ENCODE data around the gene ZC2HC1C.
"Not testable (repeated sequence)": the region's sequence is repeated elsewhere in the genome, so short reads cannot be mapped to it uniquely, and the experiment has no call there.

Gene ZC2HC1C

DNA sequence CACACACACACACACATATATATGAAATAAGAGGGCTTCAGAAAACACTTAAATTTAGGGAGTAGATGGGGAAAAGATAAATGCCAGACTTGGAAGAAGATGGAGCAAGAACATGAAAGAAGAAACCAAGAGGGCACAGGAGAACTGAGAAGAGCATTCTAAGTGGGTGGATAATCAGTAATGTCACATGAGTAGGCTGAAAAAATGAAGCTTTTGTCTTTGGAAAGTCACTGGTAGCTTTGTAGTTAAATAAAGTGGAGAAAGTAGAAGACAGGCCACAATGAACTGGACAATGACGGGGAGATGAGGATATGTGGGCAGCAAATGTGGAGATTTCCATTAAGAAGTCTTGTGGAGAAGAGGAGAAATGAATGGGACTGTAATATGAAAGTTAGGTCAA is 2.2 kb upstream of the ZC2HC1C start:
- Histone ChIP-seq H3K4me2 (ENCODE audit: low read length) (peak overlapping the region; percentile 0; the same call in 1 of the 2 replicates), H3K4me3 (ENCODE audit: low read length) (no peak overlapping the region), H3F3A (ENCODE audit: control insufficient read depth, insufficient read depth) (peaks cover 6% of the 10 kb centered on the region)

DNA sequence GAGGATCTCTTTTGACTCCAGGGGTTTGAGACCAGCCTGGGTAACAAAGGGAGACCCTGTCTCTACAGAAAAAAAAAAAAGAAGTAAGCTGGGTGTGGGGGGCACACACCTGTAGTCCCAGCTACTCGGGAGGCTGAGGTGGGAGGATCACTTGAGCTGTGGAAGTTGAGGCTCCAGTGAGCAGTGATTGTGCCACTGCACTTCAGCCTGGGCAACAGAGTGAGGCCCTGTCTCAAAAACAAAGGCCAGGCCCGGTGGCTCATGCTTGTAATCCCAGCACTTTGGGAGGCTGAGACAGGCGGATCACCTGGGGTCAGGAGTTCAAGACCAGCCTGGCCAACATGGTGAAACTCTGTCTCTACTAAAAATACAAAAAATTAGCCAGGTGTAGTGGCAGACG is 1.7 kb upstream of the ZC2HC1C start:
- not testable (repeated sequence) for H3F3A ChIP-seq (ENCODE audit: control insufficient read depth, insufficient read depth); H3K9me3 ChIP-seq (ENCODE audit: control insufficient read depth, insufficient read depth, low read length); H3K27ac ChIP-seq (ENCODE audit: low read depth, low read length); H3K9me2 ChIP-seq (replicated peaks; ENCODE audit: control insufficient read depth, low read length); H4K20me1 ChIP-seq (ENCODE audit: control insufficient read depth, insufficient read depth, low read depth, low read length); H3K27me3 ChIP-seq (ENCODE audit: control insufficient read depth, low read length); H3K36me3 ChIP-seq (ENCODE audit: control insufficient read depth, low read length)
- Histone ChIP-seq H3K4me1 (ENCODE audit: control insufficient read depth, low read length) (peaks cover 32% of the 10 kb centered on the region), H3K4me2 (ENCODE audit: low read length) (peak overlapping the region; percentile 92), H3K4me3 (ENCODE audit: low read length) (peak overlapping the region; percentile 79), H3K79me2 (ENCODE audit: control insufficient read depth, low read length) (peaks cover 19% of the 10 kb centered on the region)

More for the DNA sequence above, 2.2 kb upstream of the ZC2HC1C start:
- no peaks in the 10 kb centered on the region for H3K9me3 ChIP-seq (ENCODE audit: control insufficient read depth, insufficient read depth, low read length)
- peaks cover 35% of the 10 kb centered on the region for H3K4me1 ChIP-seq (ENCODE audit: control insufficient read depth, low read length)
- H3K79me2 ChIP-seq (ENCODE audit: control insufficient read depth, low read length): peaks cover 23% of the 10 kb centered on the region
- no peaks in the 10 kb centered on the region for H3K9me2 ChIP-seq (replicated peaks; ENCODE audit: control insufficient read depth, low read length)
- 0 out of 2 replicates have a peak, but pooled peaks cover 2% of the 10 kb centered on the region for H3K27me3 ChIP-seq (ENCODE audit: control insufficient read depth, low read length)
- H3K27ac ChIP-seq (ENCODE audit: low read depth, low read length): no peak overlapping the region
- no peak for TF ChIP-seq EZH2phosphoT487 (IDR thresholded peaks at IDR 0.05; ENCODE audit: borderline replicate concordance, low read length)
- TF ChIP-seq, protein P1, sequence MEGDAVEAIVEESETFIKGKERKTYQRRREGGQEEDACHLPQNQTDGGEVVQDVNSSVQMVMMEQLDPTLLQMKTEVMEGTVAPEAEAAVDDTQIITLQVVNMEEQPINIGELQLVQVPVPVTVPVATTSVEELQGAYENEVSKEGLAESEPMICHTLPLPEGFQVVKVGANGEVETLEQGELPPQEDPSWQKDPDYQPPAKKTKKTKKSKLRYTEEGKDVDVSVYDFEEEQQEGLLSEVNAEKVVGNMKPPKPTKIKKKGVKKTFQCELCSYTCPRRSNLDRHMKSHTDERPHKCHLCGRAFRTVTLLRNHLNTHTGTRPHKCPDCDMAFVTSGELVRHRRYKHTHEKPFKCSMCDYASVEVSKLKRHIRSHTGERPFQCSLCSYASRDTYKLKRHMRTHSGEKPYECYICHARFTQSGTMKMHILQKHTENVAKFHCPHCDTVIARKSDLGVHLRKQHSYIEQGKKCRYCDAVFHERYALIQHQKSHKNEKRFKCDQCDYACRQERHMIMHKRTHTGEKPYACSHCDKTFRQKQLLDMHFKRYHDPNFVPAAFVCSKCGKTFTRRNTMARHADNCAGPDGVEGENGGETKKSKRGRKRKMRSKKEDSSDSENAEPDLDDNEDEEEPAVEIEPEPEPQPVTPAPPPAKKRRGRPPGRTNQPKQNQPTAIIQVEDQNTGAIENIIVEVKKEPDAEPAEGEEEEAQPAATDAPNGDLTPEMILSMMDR (IDR thresholded peaks at IDR 0.05; ENCODE audit: low read depth, low read length, poor library complexity, severe bottlenecking): no peak
- H4K20me1 ChIP-seq (ENCODE audit: control insufficient read depth, insufficient read depth, low read depth, low read length): no peaks in the 10 kb centered on the region
- no peaks in the 10 kb centered on the region for H3K36me3 ChIP-seq (ENCODE audit: control insufficient read depth, low read length)

DNA sequence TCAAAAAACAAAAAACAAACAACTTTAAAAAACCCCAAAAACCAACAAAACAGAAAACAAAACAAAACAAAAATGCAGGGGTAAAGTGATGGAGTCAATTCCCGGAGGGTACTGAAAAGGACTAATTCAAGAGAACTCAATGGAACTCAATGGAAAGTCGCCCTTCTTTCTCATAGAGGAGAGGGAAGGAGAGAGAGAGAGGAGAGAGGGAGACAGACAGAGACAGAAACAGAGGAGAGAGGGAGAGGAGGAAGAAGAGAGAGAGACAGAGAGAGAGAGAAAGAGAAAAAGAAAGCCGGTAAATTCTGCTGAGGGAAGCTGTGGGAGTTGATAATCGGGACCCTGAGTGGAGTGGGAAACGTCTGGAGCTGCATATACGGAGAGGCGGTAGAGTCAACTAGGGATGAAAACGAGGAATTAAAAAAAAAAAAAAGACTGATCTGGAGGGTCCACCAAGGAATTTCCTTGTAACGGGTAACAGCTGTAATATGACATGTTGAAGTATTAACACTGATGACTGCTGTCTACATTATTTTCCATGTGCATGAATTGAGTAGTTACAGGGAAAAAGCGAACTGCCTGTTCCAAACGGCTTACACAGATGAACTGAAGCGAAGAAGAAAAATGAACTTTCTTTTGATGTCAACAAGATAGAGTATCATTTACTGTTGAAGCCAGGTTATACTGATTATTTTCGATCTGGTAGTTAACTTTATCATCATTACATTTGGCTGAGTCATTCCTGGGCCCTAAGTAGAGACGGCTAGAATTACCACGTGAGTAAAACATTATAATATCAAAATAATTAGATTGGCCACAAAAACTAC is 934 bp upstream of the ZC2HC1C start:
- TF ChIP-seq EZH2phosphoT487 (IDR thresholded peaks at IDR 0.05; ENCODE audit: borderline replicate concordance, low read length): no peak
- TF ChIP-seq, protein P1 (IDR thresholded peaks at IDR 0.05; ENCODE audit: low read depth, low read length, poor library complexity, severe bottlenecking): no peak
- H3K4me2 ChIP-seq (ENCODE audit: low read length): peak overlapping the region; percentile 92
- no peaks in the 10 kb centered on the region for H3K9me3 ChIP-seq (ENCODE audit: control insufficient read depth, insufficient read depth, low read length)
- peak overlapping the region; percentile 17 for H3K27ac ChIP-seq (ENCODE audit: low read depth, low read length)
- H3K4me1 ChIP-seq (ENCODE audit: control insufficient read depth, low read length): peaks cover 30% of the 10 kb centered on the region
- H3K79me2 ChIP-seq (ENCODE audit: control insufficient read depth, low read length): peaks cover 11% of the 10 kb centered on the region
- H3K4me3 ChIP-seq (ENCODE audit: low read length): peak overlapping the region; percentile 79
- peaks cover 6% of the 10 kb centered on the region for H3F3A ChIP-seq (ENCODE audit: control insufficient read depth, insufficient read depth)
- H4K20me1 ChIP-seq (ENCODE audit: control insufficient read depth, insufficient read depth, low read depth, low read length): no peaks in the 10 kb centered on the region
- 0 out of 2 replicates have a peak, but pooled peaks cover 2% of the 10 kb centered on the region for H3K27me3 ChIP-seq (ENCODE audit: control insufficient read depth, low read length)
- no peaks in the 10 kb centered on the region for H3K9me2 ChIP-seq (replicated peaks; ENCODE audit: control insufficient read depth, low read length)
- no peaks in the 10 kb centered on the region for H3K36me3 ChIP-seq (ENCODE audit: control insufficient read depth, low read length)

DNA sequence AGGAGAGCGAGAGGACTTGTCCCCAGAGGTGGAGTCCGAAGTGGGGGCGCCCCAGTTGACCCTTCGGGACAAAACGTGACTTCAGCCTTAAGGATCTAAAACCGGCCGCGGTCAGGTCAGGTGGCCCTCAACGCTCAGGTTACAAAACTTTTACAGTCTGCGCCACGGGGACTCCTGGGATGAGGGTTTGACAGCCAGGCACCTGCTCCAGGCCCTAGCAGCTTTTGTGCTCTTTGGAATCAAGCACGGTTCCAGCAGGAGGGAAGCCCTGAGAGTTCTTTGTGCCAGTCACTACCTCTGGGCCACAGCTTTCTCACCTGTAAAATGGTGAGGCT is 337 bp downstream of the ZC2HC1C start:
- H3K79me2 ChIP-seq (ENCODE audit: control insufficient read depth, low read length): peaks cover 8% of the 10 kb centered on the region
- H3K4me3 ChIP-seq (ENCODE audit: low read length): peak overlapping the region; percentile 79
- no peaks in the 10 kb centered on the region for H3K36me3 ChIP-seq (ENCODE audit: control insufficient read depth, low read length)
- no peak overlapping the region for H3K27ac ChIP-seq (ENCODE audit: low read depth, low read length)
- peak overlapping the region; percentile 92 for H3K4me2 ChIP-seq (ENCODE audit: low read length)
- TF ChIP-seq EZH2phosphoT487 (IDR thresholded peaks at IDR 0.05; ENCODE audit: borderline replicate concordance, low read length): no peak
- TF ChIP-seq, protein P1 (IDR thresholded peaks at IDR 0.05; ENCODE audit: low read depth, low read length, poor library complexity, severe bottlenecking): no peak
- H3F3A ChIP-seq (ENCODE audit: control insufficient read depth, insufficient read depth): peaks cover 6% of the 10 kb centered on the region
- peaks cover 26% of the 10 kb centered on the region for H3K4me1 ChIP-seq (ENCODE audit: control insufficient read depth, low read length)
- no peaks in the 10 kb centered on the region for H3K9me3 ChIP-seq (ENCODE audit: control insufficient read depth, insufficient read depth, low read length)
- H3K9me2 ChIP-seq (replicated peaks; ENCODE audit: control insufficient read depth, low read length): no peaks in the 10 kb centered on the region
- no peaks in the 10 kb centered on the region for H4K20me1 ChIP-seq (ENCODE audit: control insufficient read depth, insufficient read depth, low read depth, low read length)
- 0 out of 2 replicates have a peak, but pooled peaks cover 2% of the 10 kb centered on the region for H3K27me3 ChIP-seq (ENCODE audit: control insufficient read depth, low read length)
